Muscle layer of duodenum (tissue), 2 donors: Measurements from ENCODE around the gene TRIP12.
"Not testable (repeated sequence)": the region's sequence is repeated elsewhere in the genome, so short reads cannot be mapped to it uniquely, and the experiment has no call there.

Source experiments
- H3K27ac ChIP-seq: one replicate; pipeline ENCODE4 v1.7.0; 2013; ENCODE audit warnings: mild to moderate bottlenecking, low read length
- H3K27me3 ChIP-seq: one replicate; pipeline ENCODE4 v1.7.0; 2013; ENCODE audit warnings: low read depth, mild to moderate bottlenecking, control low read depth, low read length
- H3K36me3 ChIP-seq, 2 donors: one replicate each; pipeline ENCODE4 v1.7.0; 2013; ENCODE audit warnings: low read length in 2 of 2, control low read depth in 1 of 2, mild to moderate bottlenecking in 1 of 2; ENCODE audit not compliant: insufficient read depth in 2 of 2, control insufficient read depth in 1 of 2
- H3K4me1 ChIP-seq, 2 donors: one replicate each; pipeline ENCODE4 v1.7.0; 2013; ENCODE audit warnings: low read length in 2 of 2, mild to moderate bottlenecking in 2 of 2, control low read depth in 1 of 2, moderate library complexity in 1 of 2; ENCODE audit not compliant: insufficient read depth in 2 of 2, control insufficient read depth in 1 of 2
- H3K4me3 ChIP-seq, 2 donors: one replicate each; pipeline ENCODE4 v1.7.0; 2013; ENCODE audit warnings: low read length in 2 of 2, low read depth in 1 of 2, mild to moderate bottlenecking in 1 of 2
- H3K9me3 ChIP-seq, 2 donors: one replicate each; pipeline ENCODE4 v1.7.0; 2013; ENCODE audit warnings: low read length in 2 of 2, control low read depth in 1 of 2, mild to moderate bottlenecking in 1 of 2; ENCODE audit not compliant: control insufficient read depth in 1 of 2
- donor health status: healthy.

TRIP12 gene

GRCh38 chr2:229761663-229762062 is 160.1 kb downstream of the TRIP12 start:
- Histone ChIP-seq H3K36me3 (peaks cover 18 to 33% of the 10 kb centered on the region in 2 donors), H3K9me3 (no peaks in the 10 kb centered on the region), H3K4me3 (no peak overlapping the region), H3K4me1 (no peaks in the 10 kb centered on the region), H3K27ac (no peak overlapping the region), H3K27me3 (no peaks in the 10 kb centered on the region)

GRCh38 chr2:229757462-229757861 is 164.3 kb downstream of the TRIP12 start:
- H3K4me1 ChIP-seq, H3K27ac ChIP-seq, H3K27me3 ChIP-seq, H3K4me3 ChIP-seq, H3K36me3 ChIP-seq, H3K9me3 ChIP-seq: not testable (repeated sequence)

GRCh38 chr2:229752970-229753729 is 168.7 kb downstream of the TRIP12 start:
- Histone ChIP-seq H3K4me3 (no peak overlapping the region), H3K27me3 (no peaks in the 10 kb centered on the region), H3K36me3 (no peaks in the 10 kb centered on the region), H3K4me1 (no peaks in the 10 kb centered on the region), H3K9me3 (no peaks in the 10 kb centered on the region), H3K27ac (no peak overlapping the region)

GRCh38 chr2:229749779-229750178 is 172.0 kb downstream of the TRIP12 start:
- Histone ChIP-seq H3K9me3 (no peaks in the 10 kb centered on the region), H3K36me3 (no peaks in the 10 kb centered on the region), H3K27me3 (no peaks in the 10 kb centered on the region), H3K27ac (no peak overlapping the region), H3K4me3 (no peak overlapping the region), H3K4me1 (no peaks in the 10 kb centered on the region)

GRCh38 chr2:229748950-229749349 is 172.9 kb downstream of the TRIP12 start:
- H3K36me3 ChIP-seq = no peaks in the 10 kb centered on the region
- no peaks in the 10 kb centered on the region for H3K4me1 ChIP-seq
- no peak overlapping the region for H3K27ac ChIP-seq
- no peak overlapping the region for H3K4me3 ChIP-seq
- H3K27me3 ChIP-seq = no peaks in the 10 kb centered on the region
- no peaks in the 10 kb centered on the region for H3K9me3 ChIP-seq

- H3K27ac ChIP-seq, H3K36me3 ChIP-seq, H3K9me3 ChIP-seq, H3K4me3 ChIP-seq, H3K4me1 ChIP-seq, H3K27me3 ChIP-seq: not testable (repeated sequence)
Observed at GRCh38 chr2:229742691-229743090, 179.1 kb downstream of the TRIP12 start.

- Histone ChIP-seq H3K27me3 (no peaks in the 10 kb centered on the region), H3K4me1 (no peaks in the 10 kb centered on the region), H3K27ac (no peak overlapping the region), H3K4me3 (no peak overlapping the region), H3K36me3 (no peaks in the 10 kb centered on the region), H3K9me3 (peaks cover 4 to 7% of the 10 kb centered on the region in 2 donors)
Observed at GRCh38 chr2:229740279-229740678, 181.5 kb downstream of the TRIP12 start.

- H3K4me1 ChIP-seq = no peaks in the 10 kb centered on the region
- H3K27me3 ChIP-seq = no peaks in the 10 kb centered on the region
- H3K4me3 ChIP-seq = no peak overlapping the region
- H3K27ac ChIP-seq = no peak overlapping the region
- H3K36me3 ChIP-seq = no peaks in the 10 kb centered on the region
- peaks cover 7 to 8% of the 10 kb centered on the region in 2 donors for H3K9me3 ChIP-seq
Observed at GRCh38 chr2:229738024-229738625, 183.7 kb downstream of the TRIP12 start.

GRCh38 chr2:229734410-229734809 is 187.4 kb downstream of the TRIP12 start:
- Histone ChIP-seq H3K9me3 (peaks cover 7 to 8% of the 10 kb centered on the region in 2 donors), H3K27ac (no peak overlapping the region), H3K4me3 (no peak overlapping the region), H3K36me3 (no peaks in the 10 kb centered on the region), H3K27me3 (no peaks in the 10 kb centered on the region), H3K4me1 (no peaks in the 10 kb centered on the region)

GRCh38 chr2:229733611-229734245 is 188.1 kb downstream of the TRIP12 start:
- Histone ChIP-seq H3K9me3 (peaks cover 4 to 7% of the 10 kb centered on the region in 2 donors), H3K4me3 (no peak overlapping the region), H3K27ac (no peak overlapping the region)

GRCh38 chr2:229732897-229733296 is 188.9 kb downstream of the TRIP12 start:
- Histone ChIP-seq H3K36me3 (no peaks in the 10 kb centered on the region), H3K27me3 (no peaks in the 10 kb centered on the region), H3K27ac (no peak overlapping the region), H3K4me1 (no peaks in the 10 kb centered on the region), H3K9me3 (peaks cover 2 to 4% of the 10 kb centered on the region in 2 donors), H3K4me3 (no peak overlapping the region)

More at GRCh38 chr2:229733611-229734245, 188.1 kb downstream of the TRIP12 start:
- no peaks in the 10 kb centered on the region for H3K4me1 ChIP-seq
- H3K27me3 ChIP-seq = no peaks in the 10 kb centered on the region
- no peaks in the 10 kb centered on the region for H3K36me3 ChIP-seq
